Pancreas (tissue), 10 donors: Measurements from ENCODE around the gene HOXC12. TPM values are rescaled to one million over a fixed set of nuclear protein-coding genes. Genes with fewer than 3 reads are reported as not detected.

Experiments used
- ATAC-seq, 4 donors: fragments of 200-7000 bp; cut with Tn5 transposase; one replicate each; pipeline versions ENCODE4 v1.8.0 to v1.9.1; 2020; ENCODE audit warnings: mild to moderate bottlenecking in 4 of 4, moderate library complexity in 4 of 4
- DNase-seq, 6 donors: peaks; one replicate each; pipeline ENCODE4 v3.0.0-alpha.2; 2020
- FAIRE-seq: peaks from 2 replicates; lab custom pipeline; 2012; peaks lifted over from hg19 to GRCh38; lab: Jason Lieb, UNC
- H3K27ac ChIP-seq, 4 donors: fragments of 200-600 bp; sonication (generic); 1 replicate in 3 of 4; 2 replicates in 1 of 4; pipeline versions ENCODE4 v1.5.0 to v1.8.0; 2020
- H3K27me3 ChIP-seq, 4 donors: fragments of 200-600 bp; one replicate each; pipeline ENCODE4 v1.8.0; 2021
- H3K36me3 ChIP-seq, 3 donors: fragments of 200-600 bp; sonication (generic) in 1 of 3; one replicate each; pipeline versions ENCODE4 v1.5.0 to v1.8.0; 2020 to 2021
- H3K4me1 ChIP-seq, 3 donors: fragments of 200-600 bp; one replicate each; pipeline ENCODE4 v1.8.0; 2021
- H3K4me3 ChIP-seq, 4 donors: fragments of 200-600 bp; sonication (generic) in 2 of 4; one replicate each; pipeline versions ENCODE4 v1.5.0 to v1.8.0; 2020 to 2021
- H3K9me3 ChIP-seq, 4 donors: fragments of 200-600 bp; one replicate each; pipeline ENCODE4 v1.8.0; 2021
- CTCF ChIP-seq, 4 donors: fragments of 200-600 bp; sonication (generic) in 3 of 4; IDR thresholded peaks; one replicate each; pipeline versions ENCODE4 v1.5.0 to v1.8.0; 2021; ENCODE audit warnings: antibody characterized with exemption in 4 of 4
- WGBS, 2 donors: extraction: QIAGEN DNeasy Blood & Tissue Kit; methylation state at CpG; one replicate each; pipeline ENCODE4 v1.1.7; 2013; 5-methylcytosine and 5-hydroxymethylcytosine counted together
- intact Hi-C, 3 donors: fragments of 100-400 bp; cut with DNase I; formaldehyde crosslinking; loops; one replicate each; pipeline versions ENCODE4 v1.11.1 to v1.14.2; 2022
- polyA plus RNA-seq, 2 donors: library from polyadenylated mRNA; stranded (reverse); fragments of 200-250 nt; gene quantifications; one replicate each; pipeline ENCODE4 v1.2.3, GENCODE V29; 2013
- total RNA-seq, 6 donors: library from RNA; stranded (reverse); fragmentation: NEBNext Ultra II Directional in 4 of 6; extraction: Animal tissue kit (Norgen Biotek cat#: 25700) in 4 of 6; gene quantifications; one replicate each; pipeline versions ENCODE4 v1.2.1 to v1.2.4, GENCODE V29; 2021 to 2023
- donor health status: healthy with polysubstance abuse.
- donor health status: DM: no; HTN: no; CAD: no; lungs with moderate emphysema.
- donor health status: DM: no; HTN: no; CAD: no.
- donor health status: control.
- donor health status: control.
- donor health status: Bipolar disorder and iron deficiency.
- donor health status: DM: yes; HTN: yes; CAD: no.
- donor health status: DM: no; HTN: no; CAD: no.
- donor health status: DM: no; HTN: no; CAD: no.
- donor health status: DM: yes; HTN: yes; CAD: no.

HOXC12 gene
- total and polyA plus RNA-seq, 8 donors = not detected

GRCh38 chr12:53999559-54000115, 44.9 kb downstream of the HOXC12 start:
- H3K4me1 ChIP-seq = peaks cover 0 to 11% (median 7%) of the 10 kb centered on the region in 3 donors
- 4% methylated on average over 35 of the region's 35 CpGs for WGBS, 2 donors
- no peak overlapping the region for H3K27ac ChIP-seq
- H3K36me3 ChIP-seq = no peaks in the 10 kb centered on the region
- DNase-seq = peak in 1 of 6 donors; percentile 18
- no peaks in the 10 kb centered on the region for H3K9me3 ChIP-seq
- H3K4me3 ChIP-seq = peak overlapping the region in 3 of 4 donors; percentile 14 to 56 (median 35)
- no peak for TF ChIP-seq CTCF (IDR thresholded peaks at IDR 0.05)
- intact Hi-C loops = loop anchor here in 1 of 3 donors (10.0 kb wide), 1 partner anchor 195 kb away; no protein-coding TSS in a partner anchor
- no peak for FAIRE-seq
- H3K27me3 ChIP-seq = peaks cover 0 to 78% (median 11%) of the 10 kb centered on the region in 4 donors
- ATAC-seq = peak in 3 of 4 donors; percentile 17 to 62 (median 20)

- intact Hi-C loops = loop anchor here in 1 of 3 donors (10.0 kb wide), 1 partner anchor 194 kb away; no protein-coding TSS in a partner anchor
- H3K4me3 ChIP-seq = peak within 1 kb of the TSS in 3 of 4 donors; percentile 14 to 56 (median 35)
- peaks cover 0 to 3% (median 2%) of the 10 kb centered on the region in 3 donors for H3K4me1 ChIP-seq
- H3K27ac ChIP-seq = no peak within 1 kb of the TSS
- ATAC-seq = peak; percentile 37 to 69 (median 45)
- no peaks in the 10 kb centered on the region for H3K9me3 ChIP-seq
- 3 to 4% methylated on average over 84 to 87 of the region's 87 CpGs for WGBS, 2 donors
- no peaks in the 10 kb centered on the region for H3K36me3 ChIP-seq
- peak in 1 of 6 donors; percentile 30 for DNase-seq
- TF ChIP-seq CTCF (IDR thresholded peaks at IDR 0.05) = no peak
- no peak for FAIRE-seq
- H3K27me3 ChIP-seq = peaks cover 0 to 79% (median 11%) of the 10 kb centered on the region in 4 donors
Measured at GRCh38 chr12:54000116-54001114, 45.7 kb downstream of the HOXC12 start, which contains the start of gene HOXC9. Gene HOXC9 (plus strand): TSS chr12:54000161. CDS start chr12:54000189, 28 bp downstream.

- TF ChIP-seq CTCF (IDR thresholded peaks at IDR 0.05) = no peak
- no peak for FAIRE-seq
- H3K27ac ChIP-seq = no peak overlapping the region
Measured at GRCh38 chr12:54001283-54002187, 46.8 kb downstream of the HOXC12 start.

GRCh38 chr12:54002278-54002914, 47.7 kb downstream of the HOXC12 start:
- DNase-seq = no peak
- H3K27me3 ChIP-seq = peaks cover 0 to 64% (median 7%) of the 10 kb centered on the region in 4 donors

More at GRCh38 chr12:54001283-54002187, 46.8 kb downstream of the HOXC12 start:
- Histone ChIP-seq H3K4me3 (no peak overlapping the region), H3K9me3 (no peaks in the 10 kb centered on the region), H3K27me3 (peaks cover 0 to 71% (median 11%) of the 10 kb centered on the region in 4 donors), H3K36me3 (no peaks in the 10 kb centered on the region), H3K4me1 (peaks cover 0 to 5% (median 5%) of the 10 kb centered on the region in 3 donors)
- no peak for ATAC-seq
- no peak for DNase-seq
- WGBS, 2 donors = 37 to 40% methylated on average over 8 of the region's 8 CpGs
- intact Hi-C loops = loop anchor here in 1 of 3 donors (10.0 kb wide), 1 partner anchor 193 kb away; no protein-coding TSS in a partner anchor

More at GRCh38 chr12:54002278-54002914, 47.7 kb downstream of the HOXC12 start:
- no peaks in the 10 kb centered on the region for H3K9me3 ChIP-seq
- no peak for TF ChIP-seq CTCF (IDR thresholded peaks at IDR 0.05)
- H3K36me3 ChIP-seq = no peaks in the 10 kb centered on the region
- WGBS, 2 donors = 19 to 21% methylated on average over 19 of the region's 19 CpGs
- H3K4me3 ChIP-seq = no peak overlapping the region
- ATAC-seq = no peak
- intact Hi-C loops = loop anchor here in 1 of 3 donors (10.0 kb wide), 1 partner anchor 192 kb away; no protein-coding TSS in a partner anchor
- no peak overlapping the region for H3K27ac ChIP-seq
- H3K4me1 ChIP-seq = peaks cover 0 to 5% (median 5%) of the 10 kb centered on the region in 3 donors
- no peak for FAIRE-seq
